NCI-H1930 (cell line): ENCODE results near the gene CT55.
"Not testable (repeated sequence)": the region's sequence is repeated elsewhere in the genome, so short reads cannot be mapped to it uniquely, and the experiment has no call there.

Experiments used
- DNase-seq, 2 experiments: peaks; one replicate each; lab custom pipeline; 2025; lab: John Stamatoyannopoulos, UW

CT55 gene, protein sequence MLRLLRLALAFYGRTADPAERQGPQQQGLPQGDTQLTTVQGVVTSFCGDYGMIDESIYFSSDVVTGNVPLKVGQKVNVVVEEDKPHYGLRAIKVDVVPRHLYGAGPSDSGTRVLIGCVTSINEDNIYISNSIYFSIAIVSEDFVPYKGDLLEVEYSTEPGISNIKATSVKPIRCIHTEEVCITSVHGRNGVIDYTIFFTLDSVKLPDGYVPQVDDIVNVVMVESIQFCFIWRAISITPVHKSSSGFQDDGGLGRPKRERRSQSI

DNA sequence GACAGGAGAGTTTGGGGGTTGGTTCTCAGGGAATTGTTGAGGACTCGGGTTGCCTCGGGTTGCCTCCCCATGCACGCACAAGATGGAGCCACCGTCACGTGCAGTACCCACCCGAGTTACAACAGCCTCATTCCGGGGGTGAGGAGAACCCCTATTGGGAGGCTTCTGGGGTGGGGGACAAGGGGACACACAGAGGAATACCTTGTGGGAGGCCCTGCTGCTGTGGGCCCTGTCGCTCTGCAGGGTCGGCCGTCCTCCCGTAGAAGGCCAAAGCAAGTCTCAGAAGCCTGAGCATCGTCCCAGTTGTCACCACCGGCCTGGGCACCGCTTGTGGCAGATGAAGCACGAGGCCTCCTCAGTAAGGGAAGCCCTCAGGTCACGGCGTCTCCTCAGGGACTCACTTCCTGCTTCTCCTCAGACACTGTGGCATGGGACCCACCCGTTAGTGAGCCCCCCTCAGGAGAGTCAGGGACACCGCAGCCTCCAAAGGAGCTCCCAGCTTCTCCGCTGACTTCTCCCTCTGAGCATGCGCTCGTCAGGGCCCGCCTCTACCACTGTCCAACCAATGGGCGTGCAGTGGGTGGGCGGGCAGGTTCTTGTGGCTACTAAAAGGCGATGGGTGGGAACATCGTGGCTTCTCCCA is at the start of gene CT55:
TSS of gene CT55 (minus strand) at position 522 of the 643 bp plus-strand sequence. CDS start at position 295, 227 bp downstream.
- no peak for DNase-seq

DNA sequence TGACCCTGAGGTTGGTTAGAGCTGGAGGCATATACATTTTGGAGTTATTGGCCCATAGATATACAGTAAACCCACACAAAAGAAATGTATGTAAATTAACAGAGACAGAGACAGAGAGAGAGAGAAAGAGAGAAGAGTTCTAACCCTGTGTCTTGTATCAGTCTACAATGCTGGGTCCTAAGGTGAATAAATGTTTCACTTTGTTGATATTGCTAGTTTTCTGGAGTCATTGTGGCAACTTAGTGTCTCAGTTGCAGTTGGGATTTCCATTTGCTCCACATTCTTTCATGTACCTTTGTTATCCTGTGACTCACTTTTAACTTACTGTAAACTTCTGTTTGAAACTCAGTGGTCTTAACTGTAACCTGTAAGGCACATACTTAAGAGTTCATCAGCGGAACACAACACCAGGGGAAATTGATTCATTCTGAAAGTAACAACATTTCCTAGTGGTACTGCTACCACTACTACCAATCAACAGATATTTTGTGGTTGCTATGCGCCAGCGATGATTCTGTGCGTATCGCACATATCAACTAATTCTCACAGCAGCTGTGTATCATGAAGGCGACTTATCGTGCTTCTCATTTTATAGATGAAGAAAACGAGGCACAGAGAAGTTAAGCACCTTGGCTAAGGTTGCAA is 42.1 kb upstream of the CT55 start:
- no peak for DNase-seq

DNA sequence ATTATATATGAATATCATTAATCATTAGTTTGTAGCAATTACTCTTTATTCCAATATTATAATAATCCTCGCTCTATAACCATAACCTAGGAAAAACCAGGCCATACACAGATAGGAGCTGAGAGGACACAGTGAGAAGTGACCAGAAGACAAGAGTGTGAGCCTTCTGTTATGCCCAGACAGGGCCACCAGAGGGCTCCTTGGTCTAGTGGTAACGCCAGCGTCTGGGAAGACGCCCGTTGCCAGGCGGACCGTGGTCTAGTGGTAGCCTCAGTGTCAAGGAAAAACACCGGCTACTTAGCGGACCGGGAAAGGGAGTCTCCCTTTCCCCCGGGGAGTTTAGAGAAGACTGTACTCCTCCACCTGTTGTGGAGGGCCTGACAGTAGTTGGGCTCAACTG is 35.2 kb upstream of the CT55 start:
- DNase-seq, result not testable (repeated sequence)

DNA sequence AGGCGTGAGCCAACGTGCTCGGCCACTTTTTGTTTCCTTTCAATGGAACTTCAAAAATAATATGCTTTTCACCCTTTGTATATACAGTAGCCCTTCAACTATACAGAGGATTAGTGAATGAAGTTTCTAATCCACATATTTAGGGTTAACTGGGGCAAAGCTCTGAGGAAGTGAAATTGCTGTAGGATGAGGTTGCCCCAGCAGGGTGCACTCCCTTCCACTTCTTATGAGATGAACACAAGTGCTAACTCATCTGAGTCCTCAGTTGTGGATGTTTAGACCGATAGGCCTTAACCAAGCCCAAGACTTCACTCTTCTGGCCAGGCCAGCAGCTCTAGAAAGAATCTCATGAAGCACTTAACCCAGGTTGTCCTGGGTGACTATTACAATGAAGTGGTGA is 29.1 kb upstream of the CT55 start:
- DNase-seq, result no peak

DNA sequence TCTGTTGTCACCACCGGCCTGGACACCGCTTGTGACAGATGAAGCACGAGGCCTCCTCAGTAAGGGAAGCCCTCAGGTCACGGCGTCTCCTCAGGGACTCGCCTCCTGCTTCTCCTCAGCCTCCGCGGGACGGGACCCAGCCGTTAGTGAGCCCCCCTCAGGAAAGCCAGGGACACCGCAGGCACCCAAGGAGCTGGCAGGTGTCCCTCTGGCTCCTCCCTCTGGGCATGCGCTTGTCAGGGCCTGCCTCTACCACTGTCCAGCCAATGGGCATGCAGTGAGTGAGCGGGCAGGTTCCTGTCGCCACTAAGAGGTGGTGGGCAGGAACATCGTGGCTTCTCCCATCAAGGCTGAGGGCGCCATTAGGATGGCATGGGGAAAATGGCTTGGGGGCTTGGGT is 23.5 kb upstream of the CT55 start:
- DNase-seq, result no peak

DNA sequence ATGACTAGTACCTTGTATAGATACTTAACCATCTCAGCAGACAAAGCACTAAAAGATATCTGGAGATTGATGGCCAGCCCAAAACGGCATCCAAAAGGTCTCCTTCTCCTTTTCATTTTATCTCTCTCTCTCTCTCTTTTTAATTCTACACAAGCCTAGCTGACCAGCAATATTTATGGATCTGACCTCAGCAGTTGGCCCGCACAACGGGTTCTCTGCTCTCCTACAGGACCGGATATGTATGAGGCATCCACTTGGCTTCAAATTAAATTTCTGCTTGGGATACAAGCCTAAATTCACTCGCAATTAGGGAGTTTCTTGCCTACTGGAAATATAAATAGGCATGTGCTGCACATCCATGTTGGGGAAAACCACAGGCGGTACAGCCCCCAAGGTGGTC is 22.5 kb upstream of the CT55 start:
- no peak for DNase-seq

DNA sequence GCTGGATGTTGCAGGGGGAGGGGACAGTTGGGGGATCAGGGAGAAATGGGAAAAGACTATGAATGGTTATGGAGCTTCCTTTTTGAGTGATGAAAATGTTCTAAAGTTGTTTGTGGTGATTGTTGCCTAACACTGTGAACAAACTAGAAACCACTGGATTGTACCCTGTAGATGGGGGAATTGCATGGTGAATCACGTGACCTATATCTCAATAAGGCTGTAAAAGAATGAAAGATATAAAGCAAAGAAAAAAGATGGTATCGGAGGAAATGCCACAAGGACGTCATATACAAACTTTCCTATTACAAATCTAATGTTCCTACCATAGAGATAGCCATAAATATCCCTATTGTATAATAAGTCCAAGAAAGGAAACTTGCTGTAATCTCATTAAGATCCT is 20.6 kb upstream of the CT55 start:
- DNase-seq, result no peak

DNA sequence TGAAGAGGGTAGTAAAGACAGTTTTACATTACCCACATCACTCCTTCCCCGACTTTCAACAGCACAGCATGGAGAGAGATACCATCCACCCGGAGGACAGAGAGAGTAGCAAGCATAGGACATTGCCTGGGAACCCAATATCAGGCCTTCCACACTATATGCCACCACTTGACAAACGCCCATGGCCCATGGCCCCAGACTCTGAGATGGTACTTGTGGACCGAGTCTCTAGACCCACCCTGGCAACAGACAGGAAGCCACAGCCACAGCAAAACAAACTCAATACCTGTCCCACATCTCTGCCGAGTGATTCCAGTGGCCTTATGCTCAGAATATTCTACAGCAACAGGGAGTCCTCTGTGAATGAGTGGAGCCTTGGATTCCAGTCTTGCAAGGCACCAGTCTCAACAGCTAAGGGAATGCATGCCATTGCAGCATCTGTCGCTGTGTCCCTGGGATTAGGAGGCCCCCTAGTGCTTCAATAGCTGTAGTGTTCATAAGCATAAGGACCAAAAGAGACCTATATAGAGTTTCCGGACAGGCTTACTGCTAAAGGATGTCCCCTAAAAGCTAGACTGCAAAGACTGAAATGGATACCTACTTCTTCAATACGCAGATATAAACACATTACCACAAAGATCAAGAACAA is 14.7 kb upstream of the CT55 start:
- peak; percentile 19 to 55 for DNase-seq

DNA sequence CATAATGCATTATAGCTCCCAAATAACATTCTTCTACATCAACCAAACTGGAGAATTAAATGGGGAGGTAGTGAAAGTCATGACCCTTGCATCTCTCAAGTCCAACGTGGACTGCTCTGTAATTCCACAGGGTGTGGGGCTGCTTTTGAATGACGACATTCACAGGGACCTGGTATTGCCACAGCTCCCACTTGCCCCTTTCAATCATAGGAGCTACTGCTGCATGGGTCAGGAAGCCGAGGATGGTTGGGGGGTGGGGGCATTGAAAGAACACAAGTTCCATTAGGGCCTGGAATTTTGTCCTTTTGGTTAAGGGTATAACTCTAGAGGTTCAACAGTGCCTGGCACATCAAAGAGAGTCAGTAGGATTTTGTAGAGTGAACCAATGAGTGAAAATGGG is 7.4 kb upstream of the CT55 start:
- no peak for DNase-seq

DNA sequence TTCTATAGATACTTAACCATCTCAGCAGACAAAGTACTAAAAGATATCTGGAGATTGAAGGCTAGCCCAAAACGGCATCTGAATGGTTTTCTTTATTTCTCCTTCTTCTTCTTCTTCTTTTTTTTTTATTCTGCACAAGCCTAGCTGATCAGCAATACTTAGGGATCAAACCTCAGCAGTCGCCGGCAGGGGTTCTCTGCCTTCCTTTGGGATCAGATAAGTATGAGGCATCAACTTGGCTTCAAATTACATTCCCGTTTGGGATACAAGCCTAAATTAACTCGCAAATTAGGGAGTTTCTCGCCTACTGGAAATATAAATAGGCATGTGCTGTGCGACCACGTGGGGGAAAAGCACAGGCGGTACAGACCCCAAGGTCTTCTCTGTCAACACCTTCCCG is 730 bp downstream of the CT55 start:
- DNase-seq, result no peak

DNA sequence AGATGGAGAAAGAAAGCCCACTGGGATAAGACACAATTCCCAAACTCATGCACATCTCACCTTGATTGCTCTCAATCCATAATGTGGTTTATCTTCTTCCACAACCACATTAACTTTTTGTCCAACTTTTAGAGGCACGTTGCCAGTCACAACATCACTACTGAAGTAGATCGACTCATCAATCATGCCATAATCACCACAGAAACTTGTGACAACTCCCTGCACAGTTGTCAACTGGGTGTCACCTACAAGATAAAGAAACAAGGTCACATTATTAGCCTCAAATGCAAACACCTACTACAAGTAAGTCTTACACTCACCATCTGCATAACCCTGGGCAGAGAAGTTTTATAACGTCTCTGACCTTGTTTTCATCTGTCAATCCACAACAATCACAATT is 1.7 kb downstream of the CT55 start:
- not testable (repeated sequence) for DNase-seq

DNA sequence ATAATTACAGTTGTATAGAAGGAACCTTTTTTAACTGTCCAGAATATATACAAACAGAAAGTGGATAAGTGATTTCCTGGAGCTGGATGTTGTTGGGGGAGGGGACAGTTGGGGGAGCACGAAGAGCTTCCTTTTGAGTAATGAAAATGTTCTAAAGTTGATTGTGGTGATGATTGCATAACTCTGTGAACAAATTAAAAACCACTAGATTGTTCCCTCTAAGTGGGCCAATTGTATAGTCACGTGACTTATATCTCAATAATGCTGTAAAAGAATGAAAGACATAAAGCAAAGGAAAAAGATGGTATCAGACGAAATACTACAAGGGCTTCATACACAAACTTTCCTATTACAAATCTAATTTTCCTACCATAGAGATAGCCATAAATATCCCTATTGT is 2.7 kb downstream of the CT55 start:
- DNase-seq, result no peak

DNA sequence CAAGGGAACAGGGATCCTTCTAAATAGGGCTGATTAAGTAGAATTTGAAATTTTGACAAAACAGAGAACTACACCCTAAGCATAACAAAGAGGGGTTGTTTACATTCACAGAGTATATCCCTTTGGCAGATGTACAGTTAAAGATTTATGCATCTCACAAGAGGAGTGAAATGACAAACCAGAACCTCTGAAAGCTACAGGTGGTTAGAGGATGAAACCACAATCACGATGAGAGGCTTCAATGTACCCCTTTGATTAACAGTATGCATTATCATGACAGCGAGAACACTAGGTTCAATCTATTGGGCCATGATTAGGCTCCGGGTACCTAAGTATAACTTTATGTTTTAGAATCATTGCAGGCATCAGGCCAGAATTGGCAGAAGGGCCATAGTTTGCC is 16.5 kb downstream of the CT55 start:
- not testable (repeated sequence) for DNase-seq

DNA sequence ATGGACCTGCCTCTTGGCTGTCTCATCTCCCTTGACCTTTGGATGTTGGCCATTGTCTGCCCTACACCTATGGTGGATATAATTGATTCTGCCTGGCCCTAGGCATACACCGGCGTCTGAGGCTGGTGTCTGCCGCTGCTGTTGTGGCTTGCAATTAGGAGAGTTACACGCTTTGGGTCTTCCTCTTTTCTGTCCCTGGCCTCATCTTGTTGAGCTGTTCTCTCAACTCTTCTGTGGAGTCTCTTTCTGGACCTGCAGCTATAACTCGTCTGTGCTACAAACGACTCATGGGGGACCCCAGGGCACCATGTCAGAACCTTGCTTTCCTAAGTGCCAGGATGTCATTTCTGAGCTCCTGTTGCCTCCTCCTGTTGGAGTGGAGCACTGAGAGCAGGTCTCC is 45.1 kb downstream of the CT55 start:
- not testable (repeated sequence) for DNase-seq

DNA sequence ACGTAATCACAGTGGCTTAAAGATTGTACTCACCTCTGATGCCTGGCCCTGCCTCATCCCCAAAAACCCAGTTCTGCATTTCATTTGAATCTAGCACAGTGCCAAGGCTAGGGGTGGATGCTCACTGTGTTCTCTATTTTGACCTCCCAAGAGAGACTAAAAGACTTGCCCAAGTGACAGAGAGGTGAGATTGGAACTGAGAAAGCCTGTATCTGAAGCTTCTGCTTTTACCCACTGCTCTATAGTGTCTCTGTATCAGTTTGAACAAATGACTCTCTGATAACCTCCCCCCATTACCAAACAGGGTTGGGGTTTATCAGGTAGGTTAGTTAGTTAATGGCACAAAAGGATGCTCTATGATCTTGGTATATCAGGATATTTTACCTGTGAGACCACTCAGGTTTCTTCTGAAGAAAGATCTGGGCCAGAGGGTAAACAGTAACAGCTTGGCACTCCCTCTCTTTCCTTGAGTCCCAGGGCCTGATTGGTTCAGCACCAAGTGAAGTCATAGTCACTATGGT is 51.1 kb downstream of the CT55 start, which contains the start of gene ETDB:
TSS of gene ETDB (minus strand) at position 471 of the 521 bp plus-strand sequence. CDS start 1,265 bp downstream, outside the sequence.
- DNase-seq, result not testable (repeated sequence)

DNA sequence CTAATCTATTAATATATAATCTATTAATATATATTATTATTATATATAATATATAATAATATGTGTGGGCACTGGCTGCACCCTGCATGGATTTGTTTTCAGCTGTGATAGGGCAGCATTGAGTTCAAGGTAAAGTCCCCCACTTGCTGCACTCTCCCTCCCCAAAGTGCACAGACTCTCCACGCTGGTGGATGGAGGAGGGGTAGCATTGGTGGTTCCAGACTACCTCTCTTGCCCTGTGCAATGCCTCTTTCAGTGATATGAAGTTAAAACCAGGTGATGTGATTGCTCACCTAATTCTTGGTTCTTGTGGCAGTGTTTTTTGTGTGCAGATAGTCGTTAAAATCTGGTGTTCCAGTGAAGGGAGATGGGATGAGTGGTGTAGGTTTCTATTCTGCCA is 55.1 kb downstream of the CT55 start:
- not testable (repeated sequence) for DNase-seq

DNA sequence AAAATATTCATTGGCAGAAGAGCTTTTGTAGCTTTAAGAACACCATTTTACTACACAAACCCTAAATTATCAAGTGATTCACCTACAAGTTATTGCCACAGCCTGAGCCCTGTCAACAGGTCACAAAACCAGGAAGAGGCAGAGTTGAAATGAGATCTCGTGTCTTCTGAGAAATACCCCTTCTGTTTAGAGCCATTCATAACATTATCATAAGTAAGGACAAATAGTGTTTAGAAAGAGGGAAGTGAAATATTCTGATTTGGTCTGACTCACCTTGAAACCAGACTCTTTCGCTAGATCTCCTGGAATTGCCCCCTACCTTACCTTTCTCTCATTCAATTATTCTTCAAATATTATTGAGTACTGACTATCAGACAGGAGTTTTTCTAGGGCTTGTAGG is 56.8 kb downstream of the CT55 start:
- no peak for DNase-seq

DNA sequence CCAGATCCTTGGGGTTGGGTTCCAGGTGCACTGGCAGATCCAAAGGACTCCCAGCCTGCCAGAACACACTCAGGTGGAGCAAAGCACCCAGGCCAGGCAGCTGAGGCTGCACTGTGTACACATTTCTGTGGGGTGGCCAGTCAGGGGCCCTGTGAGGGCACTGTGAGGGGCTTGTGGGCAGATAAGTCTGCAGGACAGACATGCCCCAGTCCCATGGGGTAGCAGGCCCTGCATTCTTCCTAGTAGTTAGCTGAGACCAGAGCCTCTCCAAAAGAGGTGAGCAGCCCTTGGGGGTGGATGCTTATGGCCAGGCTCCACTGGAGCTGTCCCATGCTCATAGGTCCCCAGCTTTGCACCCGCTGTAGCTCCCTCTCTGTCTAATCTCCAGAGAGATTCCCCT is 58.5 kb downstream of the CT55 start:
- DNase-seq, result no peak

DNA sequence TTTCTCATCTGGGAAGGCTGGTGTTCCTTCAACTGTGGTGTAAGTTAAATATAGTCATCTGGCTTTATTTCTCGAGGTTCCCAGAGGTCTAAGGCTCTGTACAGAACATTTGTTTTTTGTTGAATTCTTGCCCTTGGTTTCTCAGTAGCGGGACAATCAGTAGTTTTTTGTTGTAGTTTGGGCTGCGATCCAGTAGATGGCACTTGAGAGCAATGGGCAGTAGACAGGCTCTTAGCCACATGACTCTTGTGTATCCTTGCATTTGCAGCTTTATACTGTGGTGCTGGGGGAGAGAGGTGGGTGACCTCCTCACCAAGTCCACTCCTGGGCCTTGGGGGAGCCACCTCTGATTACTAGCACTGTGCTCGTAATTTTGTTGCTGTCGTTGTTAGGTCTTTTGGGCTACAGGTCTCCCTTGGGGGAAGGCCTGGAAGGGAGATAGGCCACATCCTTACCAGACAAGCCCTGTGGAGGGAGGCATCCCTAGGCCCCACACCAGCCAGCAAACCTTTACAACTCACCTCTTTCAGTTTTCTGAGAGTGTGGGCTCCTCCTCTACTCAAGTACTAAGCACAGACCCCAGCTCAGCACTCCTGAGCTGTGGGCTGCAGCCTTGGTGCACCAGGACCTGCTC is 59.0 kb downstream of the CT55 start:
- DNase-seq, result peak in 1 of 2 experiments; percentile 3

DNA sequence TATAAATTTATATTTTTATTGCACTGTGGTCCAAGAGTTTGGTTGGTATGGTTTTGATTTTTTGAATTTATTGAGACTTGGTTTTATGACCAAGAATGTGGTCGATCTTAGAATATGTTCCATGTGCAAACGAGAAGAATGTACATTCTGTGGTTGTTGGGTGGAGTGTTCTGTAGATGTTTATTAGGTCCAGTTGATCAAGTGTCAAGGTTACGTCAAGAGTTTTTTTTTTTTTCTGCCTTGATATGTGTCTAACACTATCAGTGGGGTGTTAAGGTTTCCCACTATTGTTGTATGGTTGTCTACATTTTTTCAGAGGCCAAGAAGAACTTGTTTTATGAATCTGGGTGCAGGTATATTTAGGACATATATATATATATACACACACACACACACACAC is 61.6 kb downstream of the CT55 start:
- DNase-seq, result no peak
